ENCODE results near the gene SFTPD. TPM values are rescaled to one million over a fixed set of nuclear protein-coding genes. Genes with fewer than 3 reads are reported as not detected.

Gene SFTPD
- total and polyA plus RNA-seq, 2 of the 8 experiments (the other 6 are each of a cell fraction or from before 2014, with no cell fraction given), result 0.21 to 0.54 TPM

DNA sequence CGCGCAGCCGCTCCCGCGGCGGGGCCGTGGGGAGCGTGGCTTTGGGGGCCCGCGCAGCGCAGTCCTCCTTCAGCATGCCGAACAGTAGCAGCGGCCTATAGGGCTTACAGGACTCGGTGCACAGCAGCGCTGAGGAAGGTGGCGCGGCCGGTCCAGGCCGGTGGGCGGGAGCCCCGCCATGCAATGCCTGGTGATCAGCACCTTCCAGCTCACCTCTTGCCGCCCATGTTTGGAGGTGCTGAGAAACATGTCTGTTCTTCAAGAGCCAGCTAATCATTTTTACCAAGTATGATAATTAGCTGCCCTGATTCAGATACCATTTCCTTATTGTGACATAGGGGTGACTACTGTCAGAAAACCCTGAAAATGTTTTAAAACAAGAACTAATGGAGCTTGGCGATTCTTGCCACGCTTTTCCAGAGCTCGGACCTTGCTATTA, 33.5 kb upstream of the SFTPD start:
- Histone ChIP-seq H2BK12ac (ENCODE audit: low read depth, low read length) (no peak overlapping the region), H2BK20ac (ENCODE audit: low read length) (0 out of 2 replicates have a peak overlapping the region, but pooled peaks have one; percentile 48), H4K8ac (ENCODE audit: extremely low read depth, insufficient read depth, low read length) (peak overlapping the region; percentile 92; the same call in 1 of the 2 replicates), H3K27ac (ENCODE audit: low read depth, low read length) (no peak overlapping the region), H3K23ac (ENCODE audit: insufficient read length) (no peak overlapping the region), H4K20me1 (replicated peaks in 1 of 2; ENCODE audit: control insufficient read depth in 1 of 2, insufficient read depth in 2 of 2, low read length in 2 of 2) (no peaks in the 10 kb centered on the region), H3K9me3 (ENCODE audit: insufficient read depth in 2 of 2, low read depth in 1 of 2, low read length in 1 of 2) (no peaks in the 10 kb centered on the region), H2AFZ (ENCODE audit: low read length) (peak overlapping the region; percentile 81; the same call in 1 of the 2 replicates), H3K36me3 (ENCODE audit: control insufficient read depth in 2 of 4, insufficient read depth in 4 of 4, low read length in 3 of 4) (no peaks in the 10 kb centered on the region), H2BK120ac (replicated peaks; ENCODE audit: low read depth, low read length) (no peak overlapping the region), H3K23me2 (ENCODE audit: low read depth, low read length) (peaks cover 7% of the 10 kb centered on the region; the same call in 1 of the 2 replicates), H3K4me3 (ENCODE audit: extremely low read depth in 1 of 4, insufficient read depth in 2 of 4, low read depth in 3 of 4, low read length in 4 of 4) (peak overlapping the region; percentile 59 to 82 (median 76)), H3K18ac (ENCODE audit: extremely low read depth, low read length) (no peak overlapping the region; the same call in 1 of the 2 replicates), H4K91ac (replicated peaks; ENCODE audit: insufficient read length, low read length) (no peak overlapping the region), H3K14ac (ENCODE audit: insufficient read length) (no peak overlapping the region), H3K4me2 (ENCODE audit: insufficient read depth in 1 of 2, low read depth in 2 of 2, low read length in 2 of 2) (peak overlapping the region; percentile 62 to 98), H2BK15ac (ENCODE audit: low read length) (no peak overlapping the region), H2AK5ac (ENCODE audit: low read depth, low read length) (no peak overlapping the region), H3K4me1 (replicated peaks in 1 of 4; ENCODE audit: control insufficient read depth in 3 of 4, insufficient read depth in 4 of 4, low read length in 3 of 4) (peaks cover 0 to 4% (median 2%) of the 10 kb centered on the region in 4 experiments; a peak in 2 of 7 replicates), H2BK5ac (ENCODE audit: low read depth, low read length) (no peak overlapping the region), H3K79me1 (ENCODE audit: low read depth, low read length) (no peaks in the 10 kb centered on the region), H3K4ac (replicated peaks; ENCODE audit: insufficient read length, low read depth, low read length) (no peak overlapping the region), H3K56ac (replicated peaks; ENCODE audit: insufficient read length, low read depth, low read length) (no peak overlapping the region), H4K5ac (ENCODE audit: insufficient read length, low read depth, low read length) (peak overlapping the region; percentile 7), H3K9ac (replicated peaks in 1 of 4; ENCODE audit: extremely low read depth in 1 of 4, low read depth in 3 of 4, low read length in 3 of 4) (peak overlapping the region in 1 of 4 experiments; percentile 52; a peak in 2 of 7 replicates), H3K79me2 (ENCODE audit: control insufficient read depth in 1 of 2, insufficient read depth in 2 of 2, low read length in 2 of 2) (no peaks in the 10 kb centered on the region), H3K27me3 (replicated peaks in 1 of 4; ENCODE audit: control insufficient read depth in 3 of 4, extremely low read depth in 1 of 4, insufficient read depth in 3 of 4, low read length in 3 of 4) (peaks cover 3 to 21% (median 16%) of the 10 kb centered on the region in 4 experiments)
- TF ChIP-seq ZNF274 (IDR thresholded peaks at IDR 0.05; ENCODE audit: borderline replicate concordance, extremely low read depth, low read length), result no peak
- TF ChIP-seq, protein P1, sequence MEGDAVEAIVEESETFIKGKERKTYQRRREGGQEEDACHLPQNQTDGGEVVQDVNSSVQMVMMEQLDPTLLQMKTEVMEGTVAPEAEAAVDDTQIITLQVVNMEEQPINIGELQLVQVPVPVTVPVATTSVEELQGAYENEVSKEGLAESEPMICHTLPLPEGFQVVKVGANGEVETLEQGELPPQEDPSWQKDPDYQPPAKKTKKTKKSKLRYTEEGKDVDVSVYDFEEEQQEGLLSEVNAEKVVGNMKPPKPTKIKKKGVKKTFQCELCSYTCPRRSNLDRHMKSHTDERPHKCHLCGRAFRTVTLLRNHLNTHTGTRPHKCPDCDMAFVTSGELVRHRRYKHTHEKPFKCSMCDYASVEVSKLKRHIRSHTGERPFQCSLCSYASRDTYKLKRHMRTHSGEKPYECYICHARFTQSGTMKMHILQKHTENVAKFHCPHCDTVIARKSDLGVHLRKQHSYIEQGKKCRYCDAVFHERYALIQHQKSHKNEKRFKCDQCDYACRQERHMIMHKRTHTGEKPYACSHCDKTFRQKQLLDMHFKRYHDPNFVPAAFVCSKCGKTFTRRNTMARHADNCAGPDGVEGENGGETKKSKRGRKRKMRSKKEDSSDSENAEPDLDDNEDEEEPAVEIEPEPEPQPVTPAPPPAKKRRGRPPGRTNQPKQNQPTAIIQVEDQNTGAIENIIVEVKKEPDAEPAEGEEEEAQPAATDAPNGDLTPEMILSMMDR (IDR thresholded peaks at IDR 0.05; ENCODE audit: control extremely low read depth in 1 of 3, insufficient read depth in 1 of 3, low read depth in 1 of 3, low read length in 3 of 3), result no peak
- no peak for TF ChIP-seq TCF12 (IDR thresholded peaks at IDR 0.05; ENCODE audit: low read depth, low read length)
- TF ChIP-seq RFX5 (IDR thresholded peaks at IDR 0.05; ENCODE audit: borderline replicate concordance, low read depth, low read length), result no peak
- TF ChIP-seq, protein P2, sequence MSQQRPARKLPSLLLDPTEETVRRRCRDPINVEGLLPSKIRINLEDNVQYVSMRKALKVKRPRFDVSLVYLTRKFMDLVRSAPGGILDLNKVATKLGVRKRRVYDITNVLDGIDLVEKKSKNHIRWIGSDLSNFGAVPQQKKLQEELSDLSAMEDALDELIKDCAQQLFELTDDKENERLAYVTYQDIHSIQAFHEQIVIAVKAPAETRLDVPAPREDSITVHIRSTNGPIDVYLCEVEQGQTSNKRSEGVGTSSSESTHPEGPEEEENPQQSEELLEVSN (IDR thresholded peaks at IDR 0.05), result no peak
- TF ChIP-seq KDM5A (IDR thresholded peaks at IDR 0.05; ENCODE audit: low read length), result no peak
- no peak for TF ChIP-seq SIRT6 (IDR thresholded peaks at IDR 0.05; ENCODE audit: low read length)
- TF ChIP-seq SAP30 (IDR thresholded peaks at IDR 0.05; ENCODE audit: insufficient read depth, insufficient replicate concordance, low read length), result no peak
- WGBS, 2 experiments (ENCODE audit: extremely low coverage in 1 of 2, insufficient coverage in 1 of 2, insufficient read length in 1 of 2, insufficient replicate concordance in 2 of 2, low coverage in 1 of 2, low lambda C conversion rate in 2 of 2, missing lambda C conversion rate in 1 of 2), result 13% methylated on average over 25 of the region's 25 CpGs; no CpG with 5 or more reads in 1 of the 2 experiments
- POLR2A ChIA-PET (ENCODE audit: partially characterized antibody), result interaction anchor here (0.8 to 1.4 kb wide), 4 partner anchors 9 to 50 kb away, joined by 3 to 4 read pairs (median 3); no protein-coding TSS in a partner anchor
- CTCF ChIA-PET (ENCODE audit: partially characterized antibody), result interaction anchor here (1.0 to 1.5 kb wide), 3 partner anchors 11 to 63 kb away, joined by 4 to 6 read pairs (median 4); no protein-coding TSS in a partner anchor
- DNase-seq (ENCODE audit: low read depth in 1 of 2, low spot score in 2 of 2) (no peak), FAIRE-seq (no peak)
